GM21390 (cell line): ENCODE measurements around the gene DCHS1.

Source experiments
- ATAC-seq: cut with Tn5 transposase; IDR thresholded peaks from one replicate; pipeline ENCODE4 v1.9.1; 2021; ENCODE audit not compliant: unreplicated experiment

DCHS1 gene

DNA sequence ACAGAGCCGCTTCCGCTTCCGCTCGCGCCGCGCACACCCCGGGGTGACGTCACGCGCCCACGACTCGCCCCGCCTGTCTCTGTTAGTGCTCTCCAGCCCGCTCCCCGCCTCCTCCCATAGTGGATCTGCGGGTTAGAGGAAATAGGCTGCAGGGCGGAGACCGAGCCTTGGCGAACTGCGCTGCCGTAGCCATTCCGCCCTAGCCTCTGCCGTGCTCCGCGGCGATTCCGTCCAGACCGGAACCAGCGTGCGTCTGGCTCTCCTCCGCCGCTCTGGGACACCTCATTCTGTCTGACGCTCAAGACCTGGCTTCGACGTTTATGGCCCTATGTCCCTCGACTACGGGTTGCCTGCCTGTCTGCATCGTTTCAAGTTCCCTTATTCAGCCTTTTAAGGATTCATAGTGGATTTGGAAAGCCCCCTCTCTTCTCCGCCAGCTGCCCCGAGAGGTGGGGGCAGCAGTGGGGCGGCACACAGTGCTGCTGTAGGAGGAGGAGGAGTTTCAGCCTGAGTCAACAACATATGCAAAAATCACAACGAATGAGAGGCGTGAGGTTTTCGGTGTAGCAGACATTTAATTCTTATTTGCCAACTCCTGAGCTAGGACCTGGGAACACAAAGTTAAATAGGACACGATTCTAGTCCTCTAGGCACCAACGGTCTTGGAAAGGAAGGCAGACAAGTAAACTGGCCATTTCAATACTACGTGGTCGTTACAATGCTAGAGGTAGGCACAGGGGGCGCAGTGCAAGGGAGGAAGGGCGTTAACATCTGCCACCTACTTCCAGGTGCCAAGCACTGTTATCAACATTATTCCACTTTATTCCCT is 43.2 kb downstream of the DCHS1 start, which contains the start of gene TAF10:
Gene TAF10 (minus strand): TSS at position 4 of the 829 bp plus-strand sequence. CDS start 27 bp downstream, outside the sequence.
- ATAC-seq: peak; percentile 88

DNA sequence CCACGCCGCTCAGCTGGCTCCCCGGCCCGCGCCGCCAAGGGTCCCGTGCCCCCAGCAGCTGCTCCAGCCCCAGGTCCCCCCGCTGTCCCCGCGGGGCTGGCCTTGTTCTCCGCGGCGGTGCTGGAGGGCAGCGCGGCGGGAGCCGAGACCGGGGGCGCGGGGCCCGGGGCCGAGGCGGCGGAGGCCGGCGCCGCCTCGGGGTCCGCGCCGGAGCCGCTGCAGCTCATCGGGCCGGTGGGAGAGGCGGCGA is 43.7 kb downstream of the DCHS1 start:
- ATAC-seq: peak; percentile 10

- no peak for ATAC-seq
Measured at GRCh38 chr11:6611092-6611962, 44.3 kb downstream of the DCHS1 start.

GRCh38 chr11:6610591-6610990 is 45.0 kb downstream of the DCHS1 start:
- ATAC-seq: no peak

DNA sequence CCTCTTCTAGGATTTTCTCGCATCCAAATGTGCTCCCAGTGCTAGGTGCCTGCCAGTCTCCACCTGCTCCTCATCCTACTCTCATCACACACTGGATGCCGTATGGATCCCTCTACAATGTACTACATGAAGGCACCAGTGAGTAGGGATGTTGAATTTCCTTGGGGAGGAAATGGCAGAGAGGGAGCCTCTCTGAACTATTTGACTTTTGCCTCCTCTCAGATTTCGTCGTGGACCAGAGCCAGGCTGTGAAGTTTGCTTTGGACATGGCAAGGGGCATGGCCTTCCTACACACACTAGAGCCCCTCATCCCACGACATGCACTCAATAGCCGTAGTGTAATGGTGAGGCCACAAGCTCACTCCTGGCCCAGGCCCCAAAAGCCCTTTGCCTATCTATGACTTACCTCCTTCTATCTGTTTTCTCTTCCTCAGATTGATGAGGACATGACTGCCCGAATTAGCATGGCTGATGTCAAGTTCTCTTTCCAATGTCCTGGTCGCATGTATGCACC is 46.0 kb downstream of the DCHS1 start:
- no peak for ATAC-seq

- no peak for ATAC-seq
Measured at GRCh38 chr11:6608726-6609501, 46.7 kb downstream of the DCHS1 start.

DNA sequence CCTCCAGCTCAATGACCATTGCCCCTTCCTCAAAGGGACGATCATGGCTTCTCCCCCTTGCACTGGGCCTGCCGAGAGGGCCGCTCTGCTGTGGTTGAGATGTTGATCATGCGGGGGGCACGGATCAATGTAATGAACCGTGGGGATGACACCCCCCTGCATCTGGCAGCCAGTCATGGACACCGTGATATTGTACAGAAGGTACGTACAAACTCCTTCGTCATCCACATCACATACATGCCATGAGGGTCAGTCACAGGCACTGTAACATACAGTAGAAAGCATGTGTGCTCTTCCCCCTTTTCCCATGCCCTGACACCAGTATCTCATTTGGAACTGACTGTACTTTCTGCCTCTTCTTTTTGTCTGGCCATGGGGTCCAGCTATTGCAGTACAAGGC is 47.6 kb downstream of the DCHS1 start:
- no peak for ATAC-seq

DNA sequence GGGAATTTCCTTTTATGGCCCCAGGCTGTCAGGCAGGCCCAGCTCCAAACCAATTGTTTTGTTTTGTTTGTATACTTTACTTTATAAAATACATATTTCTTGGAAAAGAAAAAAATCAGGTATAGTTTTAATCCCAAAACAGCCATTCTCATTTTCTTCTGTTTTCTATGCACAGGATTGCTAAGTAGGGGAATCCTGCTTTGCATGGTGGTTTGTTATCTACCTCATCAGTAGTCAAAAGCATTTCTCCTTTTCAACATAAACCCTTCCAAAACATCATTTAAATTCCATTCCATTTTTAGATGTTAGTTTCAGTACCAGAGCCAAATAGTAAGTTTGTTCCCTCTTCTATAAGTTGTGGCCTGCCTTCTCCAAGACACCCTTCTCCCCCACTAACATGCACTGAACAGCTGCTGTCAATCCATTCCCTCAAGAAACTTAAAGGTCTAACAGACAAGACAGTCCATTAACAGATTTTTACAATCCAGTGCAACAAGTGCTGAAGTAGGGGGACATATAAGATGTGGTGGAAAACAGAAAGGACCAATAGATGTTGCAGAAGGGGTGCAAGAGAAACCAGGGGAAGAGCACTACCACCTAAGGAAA is 48.3 kb downstream of the DCHS1 start:
- ATAC-seq: no peak

GRCh38 chr11:6606471-6607189 is 49.0 kb downstream of the DCHS1 start:
- ATAC-seq: peak; percentile 37

DNA sequence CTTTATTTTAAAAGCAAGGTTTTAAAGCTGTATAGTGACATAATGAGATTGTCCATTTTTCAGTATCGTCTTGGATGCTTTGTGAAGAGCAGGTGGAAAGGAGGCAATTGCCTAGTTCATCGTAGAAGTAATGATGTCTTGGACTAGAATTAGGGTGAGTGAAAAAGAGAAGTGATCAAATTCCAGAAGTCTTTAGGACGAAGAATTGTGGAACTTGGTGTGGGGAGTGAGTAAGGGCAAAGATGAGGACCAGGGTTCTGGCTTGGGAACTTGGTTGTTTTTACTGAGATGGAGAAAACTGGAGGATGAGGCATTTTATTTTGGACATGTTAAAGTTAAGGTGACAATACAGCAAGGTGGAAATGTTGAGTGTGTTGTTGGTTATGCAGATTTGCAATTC is 50.8 kb downstream of the DCHS1 start:
- no peak for ATAC-seq

DNA sequence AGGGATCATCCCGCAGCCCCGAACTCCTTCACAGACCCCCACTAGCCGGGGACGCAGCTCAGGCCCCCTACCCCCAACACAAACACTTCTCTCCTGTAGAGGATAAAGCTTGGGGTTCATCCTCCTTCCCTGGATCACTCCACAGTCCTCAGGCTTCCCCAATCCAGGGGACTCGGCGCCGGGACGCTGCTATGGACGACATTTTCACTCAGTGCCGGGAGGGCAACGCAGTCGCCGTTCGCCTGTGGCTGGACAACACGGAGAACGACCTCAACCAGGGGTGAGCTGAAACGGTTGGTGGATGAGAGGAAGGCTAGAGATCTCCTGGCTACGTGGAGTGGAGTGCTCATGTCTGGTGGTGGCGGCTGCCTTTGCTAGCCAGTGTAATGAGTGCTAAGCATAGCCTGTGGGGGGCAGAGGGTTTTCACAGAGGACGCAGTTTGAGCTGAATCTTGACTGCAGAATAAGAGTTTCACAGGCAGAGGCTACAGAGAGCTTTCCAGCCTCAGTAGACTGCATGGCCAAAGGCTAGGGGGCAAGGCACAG is 51.5 kb downstream of the DCHS1 start:
- peak; percentile 36 for ATAC-seq

GRCh38 chr11:6603287-6604080 is 52.1 kb downstream of the DCHS1 start, which contains the start of the genes ILK and RRP8:
Gene ILK, plus strand, starts transcription at chr11:6603774. Its CDS starts 498 bp downstream, at chr11:6604272.
Gene RRP8, minus strand, starts transcription at chr11:6603616. Its CDS starts 114 bp downstream, at chr11:6603502.
- ATAC-seq: peak; percentile 75

DNA sequence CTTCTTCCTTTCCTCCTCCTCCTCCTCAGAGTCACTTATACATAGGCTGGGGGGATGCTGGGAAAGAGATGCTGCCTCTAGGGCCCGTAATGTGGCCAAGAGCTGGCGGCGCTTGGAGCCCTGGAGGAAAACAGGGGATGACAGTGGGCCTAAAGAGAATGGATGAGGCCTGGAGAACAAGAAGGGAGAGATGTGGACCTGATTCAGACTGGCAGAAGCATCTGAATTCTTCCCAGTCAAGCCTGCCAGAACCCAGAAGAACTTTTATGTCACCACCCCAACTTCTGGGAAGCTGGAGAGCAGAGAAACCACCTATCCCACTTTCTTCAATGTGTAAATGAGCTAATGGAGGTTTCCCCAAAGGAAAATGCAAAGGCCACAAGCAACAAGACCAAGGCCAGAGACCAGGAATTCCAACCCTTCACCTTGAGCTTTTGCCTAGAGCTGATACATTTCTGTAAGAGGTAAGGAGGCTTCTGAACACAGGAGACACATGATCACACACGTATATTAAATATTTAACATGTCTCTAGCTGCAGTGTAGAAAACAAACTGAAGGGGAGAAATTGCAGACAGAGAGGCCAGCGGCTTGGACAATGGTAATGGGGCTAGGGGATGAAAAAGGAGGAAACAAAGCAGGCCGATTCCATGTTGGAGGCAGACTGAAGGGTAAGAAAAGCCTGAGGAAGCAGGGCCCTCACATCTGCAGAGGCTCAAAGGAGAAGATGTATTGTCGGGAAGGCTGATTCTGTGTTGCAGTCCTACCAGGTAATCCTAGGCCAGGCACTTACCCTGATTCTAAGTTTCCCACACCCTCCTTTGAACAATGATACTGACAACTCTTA is 53.3 kb downstream of the DCHS1 start:
- no peak for ATAC-seq

DNA sequence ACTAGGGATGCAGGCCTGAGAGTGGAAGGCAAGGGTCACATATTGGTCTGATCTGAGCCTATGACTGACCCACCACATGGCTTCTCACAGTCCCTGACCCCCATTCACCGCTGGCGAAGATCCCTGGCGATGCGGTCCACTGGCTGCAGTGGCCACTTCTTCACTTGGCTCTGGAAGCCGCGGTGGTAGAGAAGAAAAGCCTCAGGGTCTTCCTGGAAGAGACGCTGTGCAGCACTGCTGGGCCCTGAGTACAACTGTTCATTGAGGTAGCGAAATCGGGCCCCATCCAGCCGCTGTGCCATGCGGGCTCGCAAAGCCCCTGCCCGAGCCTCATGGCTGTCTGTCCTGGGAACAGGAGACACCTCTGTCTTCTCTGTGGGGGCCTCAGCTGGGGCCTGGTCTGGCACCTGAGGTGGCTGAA is 54.6 kb downstream of the DCHS1 start:
- no peak for ATAC-seq

GRCh38 chr11:6599881-6600390 is 55.7 kb downstream of the DCHS1 start:
- no peak for ATAC-seq

GRCh38 chr11:6599449-6599848 is 56.2 kb downstream of the DCHS1 start:
- ATAC-seq: no peak

DNA sequence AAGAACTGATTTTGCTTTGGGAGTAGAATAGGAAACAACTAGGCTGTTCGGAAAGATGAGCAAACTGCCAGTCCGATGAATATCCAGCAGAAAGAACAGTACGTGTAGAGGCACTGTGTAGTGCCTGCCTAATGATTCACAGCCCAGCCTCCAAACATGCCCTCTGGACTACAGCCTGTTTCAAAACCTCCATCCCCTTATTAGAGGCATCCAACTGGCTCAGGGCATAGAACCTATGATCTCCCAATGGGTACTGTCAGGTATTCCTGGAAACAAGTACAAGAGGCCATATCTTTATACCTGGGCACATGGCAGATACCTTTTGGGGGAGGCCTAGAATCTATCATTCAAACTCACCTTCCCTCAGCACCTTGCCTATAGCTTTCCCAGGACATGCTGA is 57.1 kb downstream of the DCHS1 start:
- ATAC-seq: no peak
